Neural progenitor cell (in vitro differentiated cells): ENCODE measurements around the gene FAM83F.

Experiments used
- EZH2 ChIP-seq: fragments of 200-600 bp; sonication (generic); IDR thresholded peaks from 2 replicates; pipeline ENCODE4 v1.6.1; 2017; ENCODE audit warnings: antibody characterized with exemption, mild to moderate bottlenecking, moderate library complexity
- EZH2phosphoT487 ChIP-seq: fragments of 200-600 bp; sonication (generic); IDR thresholded peaks from 2 replicates; pipeline ENCODE4 v1.6.1; 2017; ENCODE audit warnings: antibody characterized with exemption
- TF ChIP-seq, protein P1 (sequence below): fragments of 200-600 bp; sonication (generic); IDR thresholded peaks from 2 replicates; pipeline ENCODE4 v1.5.1; 2017; ENCODE audit warnings: antibody characterized with exemption, mild to moderate bottlenecking

DNA sequence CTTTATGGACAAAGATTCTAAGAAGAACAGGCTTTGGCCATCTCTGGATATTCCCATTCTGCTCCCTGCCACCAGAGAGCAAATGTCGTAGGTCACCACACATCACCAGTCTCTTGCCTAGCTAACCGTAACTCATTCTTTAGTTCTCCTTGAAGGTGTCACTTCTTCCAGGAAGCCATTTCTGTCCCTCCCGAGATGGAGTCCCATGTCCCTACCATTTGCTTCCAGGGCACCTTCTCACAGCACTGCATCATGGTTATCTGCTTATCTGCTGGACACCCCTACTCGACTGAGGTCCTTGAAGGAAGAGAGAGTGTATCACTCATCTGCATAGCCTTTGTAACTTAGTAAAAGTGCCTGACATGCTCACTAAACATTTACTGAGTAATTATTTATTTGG is 47.6 kb downstream of the FAM83F start:
- TF ChIP-seq, protein P1, sequence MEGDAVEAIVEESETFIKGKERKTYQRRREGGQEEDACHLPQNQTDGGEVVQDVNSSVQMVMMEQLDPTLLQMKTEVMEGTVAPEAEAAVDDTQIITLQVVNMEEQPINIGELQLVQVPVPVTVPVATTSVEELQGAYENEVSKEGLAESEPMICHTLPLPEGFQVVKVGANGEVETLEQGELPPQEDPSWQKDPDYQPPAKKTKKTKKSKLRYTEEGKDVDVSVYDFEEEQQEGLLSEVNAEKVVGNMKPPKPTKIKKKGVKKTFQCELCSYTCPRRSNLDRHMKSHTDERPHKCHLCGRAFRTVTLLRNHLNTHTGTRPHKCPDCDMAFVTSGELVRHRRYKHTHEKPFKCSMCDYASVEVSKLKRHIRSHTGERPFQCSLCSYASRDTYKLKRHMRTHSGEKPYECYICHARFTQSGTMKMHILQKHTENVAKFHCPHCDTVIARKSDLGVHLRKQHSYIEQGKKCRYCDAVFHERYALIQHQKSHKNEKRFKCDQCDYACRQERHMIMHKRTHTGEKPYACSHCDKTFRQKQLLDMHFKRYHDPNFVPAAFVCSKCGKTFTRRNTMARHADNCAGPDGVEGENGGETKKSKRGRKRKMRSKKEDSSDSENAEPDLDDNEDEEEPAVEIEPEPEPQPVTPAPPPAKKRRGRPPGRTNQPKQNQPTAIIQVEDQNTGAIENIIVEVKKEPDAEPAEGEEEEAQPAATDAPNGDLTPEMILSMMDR = no peak
- TF ChIP-seq EZH2phosphoT487 (no peak), EZH2 (no peak)
